ENCODE results near the gene ADAMTS2.

Gene ADAMTS2

DNA sequence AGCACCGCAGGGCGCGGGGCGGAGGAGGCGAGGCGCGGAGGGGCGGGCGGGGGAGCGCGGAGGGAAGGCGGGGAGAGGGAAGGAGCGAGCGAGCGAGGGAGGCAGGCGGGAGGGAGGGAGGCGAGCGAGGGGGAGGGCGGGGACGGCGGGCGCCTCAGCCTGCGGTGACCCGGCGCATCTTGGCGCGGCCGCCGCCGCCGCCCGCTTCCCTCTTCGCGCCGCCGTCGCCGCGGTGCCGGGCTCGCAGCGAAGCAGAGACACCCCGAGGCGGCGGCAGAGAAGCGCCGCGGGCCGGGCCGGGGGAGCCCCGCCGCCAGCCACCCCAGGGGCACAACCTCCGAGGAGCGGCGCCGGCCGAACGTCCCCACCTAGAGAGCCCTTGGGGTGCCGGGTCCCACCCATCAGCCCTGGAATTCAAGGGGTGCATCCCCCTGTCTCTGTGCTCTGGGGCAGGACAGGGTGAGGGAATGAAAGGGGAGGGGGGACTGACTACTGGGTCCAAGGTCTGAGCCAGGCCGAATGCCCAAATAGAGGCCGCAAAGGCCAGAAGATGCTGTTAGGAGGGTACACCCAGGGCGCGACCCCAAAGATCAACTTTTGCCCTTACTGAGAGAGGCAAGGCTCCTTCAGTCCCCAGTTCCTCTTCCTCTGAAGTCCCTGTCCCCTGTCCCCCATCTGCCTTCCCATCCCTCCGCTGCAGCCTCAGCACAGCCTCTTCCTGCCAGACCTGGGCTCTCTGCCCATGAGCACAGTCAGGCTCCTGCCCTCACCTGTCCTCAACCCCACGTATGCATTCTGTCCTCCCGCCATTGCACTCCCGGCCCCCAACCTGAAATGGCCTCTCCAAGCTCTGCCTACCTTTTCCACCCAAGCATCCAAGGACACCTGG, at the start of gene ADAMTS2:
ADAMTS2 (minus strand) TSS at position 29 of the 889 bp plus-strand sequence. CDS start 133 bp downstream, outside the sequence.
- in situ Hi-C loops (cut with MboI; ENCODE audit: low sequenced_read_pairs): no loop called here

DNA sequence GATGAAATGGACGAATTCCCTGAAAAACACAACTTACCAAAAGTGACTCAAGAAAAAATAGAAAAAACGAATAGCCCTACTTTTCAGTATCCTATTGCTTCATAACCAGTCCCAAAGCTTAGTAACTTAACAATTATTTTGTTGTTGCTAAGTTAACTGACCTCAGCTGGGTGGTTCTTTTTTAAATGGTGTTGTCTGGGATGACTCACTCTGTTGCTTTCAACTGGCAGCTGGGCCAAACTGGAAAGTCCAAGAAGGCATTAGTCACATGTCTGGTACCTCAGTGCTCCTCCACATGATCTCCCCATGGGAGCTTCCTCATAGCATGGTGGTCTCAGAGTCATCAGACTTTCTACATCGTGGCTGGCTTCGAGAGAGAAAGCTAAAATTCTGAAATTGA, 47.8 kb upstream of the ADAMTS2 start:
- in situ Hi-C loops (cut with MboI; ENCODE audit: low sequenced_read_pairs): no loop called here

DNA sequence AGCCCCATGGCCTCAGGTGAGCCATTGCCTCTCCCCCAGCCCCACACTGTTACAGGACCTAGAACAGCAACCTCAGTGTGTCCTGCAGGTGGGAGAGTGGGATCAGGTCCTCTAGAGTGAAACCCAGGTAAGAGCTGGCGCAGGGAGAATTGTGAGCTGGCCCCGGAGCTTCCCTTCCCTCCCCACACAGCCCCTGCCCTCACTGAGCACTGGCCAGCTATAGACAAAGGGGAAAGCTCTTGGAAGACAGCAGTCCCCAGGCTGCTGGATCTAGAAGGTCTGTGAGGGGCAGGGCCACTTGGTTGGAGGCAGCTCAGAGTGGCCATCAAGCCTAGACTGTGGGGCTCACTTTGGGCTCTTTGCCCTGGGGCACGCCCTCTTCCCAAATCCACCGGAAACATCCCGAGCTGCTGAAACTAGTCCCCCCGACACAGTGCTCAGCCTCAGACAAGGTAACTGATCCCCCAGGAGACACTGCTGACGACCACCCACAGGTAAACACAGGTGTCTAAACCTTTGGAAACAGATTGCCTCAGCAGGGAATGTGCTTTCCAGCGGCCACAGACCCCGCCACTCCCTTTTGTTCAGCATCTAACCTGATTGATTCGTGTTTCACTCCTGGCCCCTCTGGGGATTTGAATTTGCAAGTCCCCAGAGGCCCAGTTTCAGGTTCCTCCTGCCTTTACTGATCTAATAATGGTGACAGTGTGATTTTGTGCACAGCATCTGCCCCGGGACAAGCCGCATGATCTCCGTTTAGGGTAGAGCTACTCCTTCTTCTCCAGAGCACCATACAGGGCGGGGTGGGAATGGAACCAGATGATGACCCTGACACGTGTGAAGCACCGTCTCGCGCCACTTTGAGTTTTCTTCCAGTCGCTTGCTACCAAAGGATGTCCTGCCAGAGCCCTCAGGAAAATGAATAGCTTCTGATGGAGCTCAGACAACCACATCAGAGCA, 42.2 kb upstream of the ADAMTS2 start:
- in situ Hi-C loops (cut with MboI; ENCODE audit: low sequenced_read_pairs): no loop called here

DNA sequence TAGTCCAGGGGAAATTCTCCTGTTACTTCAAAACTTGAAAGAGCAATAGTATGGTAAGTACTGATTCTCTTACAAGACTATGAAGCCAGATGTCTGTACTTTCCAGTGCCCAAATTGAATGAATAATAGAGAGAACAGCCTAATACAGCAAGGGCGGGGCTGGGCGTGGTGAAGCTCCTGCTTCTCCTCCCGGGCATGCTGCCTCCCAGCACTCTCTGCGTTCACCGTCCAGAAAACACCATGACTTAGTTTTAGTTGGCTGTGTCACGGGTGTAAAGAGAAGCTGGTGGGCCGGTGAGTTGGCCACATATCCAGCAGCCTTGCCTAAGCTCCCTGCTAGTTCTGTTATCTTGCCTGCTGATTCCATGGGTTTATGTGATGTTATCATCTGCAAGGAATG, 40.7 kb upstream of the ADAMTS2 start:
- in situ Hi-C loops (cut with MboI; ENCODE audit: low sequenced_read_pairs): no loop called here

DNA sequence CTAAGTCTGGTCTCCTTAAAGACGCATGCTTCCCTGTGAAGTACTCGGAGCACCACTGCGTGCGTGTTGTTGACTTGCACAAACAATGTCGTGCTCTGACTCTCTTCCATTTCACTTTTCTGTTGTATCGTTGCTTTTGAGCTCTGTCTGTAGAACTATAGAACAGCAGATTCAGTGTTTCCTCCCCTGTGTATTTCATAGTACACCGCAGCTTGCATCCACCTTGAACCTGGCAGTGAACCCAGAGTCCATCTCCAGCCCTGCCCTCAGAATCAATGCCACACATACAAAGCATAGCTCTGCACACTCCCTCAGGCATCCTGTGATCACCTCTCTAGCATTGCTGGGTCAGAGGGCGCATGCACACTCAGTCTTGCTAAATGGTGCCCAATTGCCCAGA, 37.2 kb upstream of the ADAMTS2 start:
- in situ Hi-C loops (cut with MboI; ENCODE audit: low sequenced_read_pairs): no loop called here

DNA sequence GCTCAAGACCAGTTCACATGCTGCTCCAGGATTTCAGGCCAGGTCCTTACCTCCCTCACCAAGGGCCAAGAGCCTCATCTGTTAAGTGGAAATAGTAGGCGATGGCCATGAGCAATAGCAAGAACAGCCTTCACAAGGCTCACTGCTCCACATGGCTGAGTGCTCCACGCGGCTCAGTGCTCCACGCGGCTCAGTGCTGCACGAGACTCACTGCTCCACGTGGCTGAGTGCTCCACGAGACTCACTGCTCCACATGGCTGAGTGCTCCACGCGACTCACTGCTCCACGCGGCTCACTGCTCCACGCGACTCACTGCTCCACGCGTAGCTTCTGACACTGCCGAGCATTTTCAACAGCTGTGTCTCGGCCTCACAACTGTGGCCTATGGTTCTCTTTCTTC, 36.4 kb upstream of the ADAMTS2 start:
- in situ Hi-C loops (cut with MboI; ENCODE audit: low sequenced_read_pairs): no loop called here

DNA sequence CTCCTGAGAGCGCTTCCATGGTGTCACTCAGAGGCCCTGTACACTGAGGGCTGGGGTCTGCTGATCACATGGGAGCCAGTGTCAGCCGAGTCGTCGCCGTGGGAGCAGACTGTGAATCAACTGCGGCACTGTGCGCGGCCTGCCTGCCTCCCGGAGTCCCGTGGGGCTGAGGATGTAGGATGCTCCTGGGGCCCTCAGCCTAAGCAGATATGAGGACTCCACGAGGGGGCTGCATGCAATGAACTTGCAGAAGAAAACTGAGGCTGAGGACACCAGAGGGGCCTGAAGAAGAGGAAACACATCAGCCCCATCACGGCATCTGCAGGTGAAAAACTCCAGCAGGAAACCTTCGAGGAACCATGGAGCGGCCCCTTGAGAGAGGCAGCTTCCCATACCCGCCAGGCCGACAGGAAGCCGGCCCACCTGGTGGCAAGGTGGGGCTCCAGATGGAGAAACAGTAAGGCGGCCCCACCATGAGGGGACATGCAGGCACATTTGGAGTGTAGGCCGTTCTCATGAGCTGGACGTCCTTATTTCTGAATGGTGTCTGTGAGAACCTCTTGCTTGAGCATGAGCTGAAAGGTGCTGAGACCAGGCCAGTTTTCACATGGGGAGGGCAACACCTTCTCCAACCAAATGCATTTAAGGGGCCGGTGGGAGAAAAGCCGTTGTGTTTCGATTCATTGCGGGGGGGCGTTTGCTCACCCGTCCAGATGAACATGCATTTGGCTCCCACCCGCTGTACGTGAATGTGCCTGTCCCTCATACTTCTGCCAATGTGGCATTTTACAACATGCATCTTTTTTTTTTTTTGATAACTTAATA, 35.2 kb upstream of the ADAMTS2 start:
- in situ Hi-C loops (cut with MboI; ENCODE audit: low sequenced_read_pairs): no loop called here

DNA sequence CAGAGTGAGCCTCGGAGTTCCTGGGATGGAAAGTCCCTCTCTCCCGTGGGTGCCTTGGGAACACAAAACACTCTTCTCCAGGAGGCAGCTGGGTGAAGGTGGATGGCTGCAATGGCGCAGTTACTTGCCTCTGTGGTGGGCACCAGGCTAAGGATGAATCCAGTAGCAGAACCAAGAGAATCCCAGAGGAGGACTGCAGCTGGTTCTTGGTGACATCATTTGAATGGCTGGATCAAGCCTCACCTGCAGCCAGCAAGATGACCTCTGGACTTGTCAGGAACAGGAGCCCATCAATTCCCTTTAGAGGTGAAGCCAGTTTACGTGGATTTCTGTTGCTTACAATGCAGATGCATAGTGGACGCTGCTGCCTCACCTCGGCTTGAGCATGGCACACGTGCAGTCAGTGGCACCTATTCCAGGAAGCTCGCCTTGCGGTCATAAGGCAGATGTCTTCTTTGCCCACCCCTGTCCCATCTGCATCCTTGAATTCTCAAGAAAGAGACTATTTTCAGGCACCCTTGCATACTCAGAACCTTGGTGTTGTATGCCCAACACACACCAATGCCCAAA, 34.1 kb upstream of the ADAMTS2 start:
- in situ Hi-C loops (cut with MboI; ENCODE audit: low sequenced_read_pairs): no loop called here

DNA sequence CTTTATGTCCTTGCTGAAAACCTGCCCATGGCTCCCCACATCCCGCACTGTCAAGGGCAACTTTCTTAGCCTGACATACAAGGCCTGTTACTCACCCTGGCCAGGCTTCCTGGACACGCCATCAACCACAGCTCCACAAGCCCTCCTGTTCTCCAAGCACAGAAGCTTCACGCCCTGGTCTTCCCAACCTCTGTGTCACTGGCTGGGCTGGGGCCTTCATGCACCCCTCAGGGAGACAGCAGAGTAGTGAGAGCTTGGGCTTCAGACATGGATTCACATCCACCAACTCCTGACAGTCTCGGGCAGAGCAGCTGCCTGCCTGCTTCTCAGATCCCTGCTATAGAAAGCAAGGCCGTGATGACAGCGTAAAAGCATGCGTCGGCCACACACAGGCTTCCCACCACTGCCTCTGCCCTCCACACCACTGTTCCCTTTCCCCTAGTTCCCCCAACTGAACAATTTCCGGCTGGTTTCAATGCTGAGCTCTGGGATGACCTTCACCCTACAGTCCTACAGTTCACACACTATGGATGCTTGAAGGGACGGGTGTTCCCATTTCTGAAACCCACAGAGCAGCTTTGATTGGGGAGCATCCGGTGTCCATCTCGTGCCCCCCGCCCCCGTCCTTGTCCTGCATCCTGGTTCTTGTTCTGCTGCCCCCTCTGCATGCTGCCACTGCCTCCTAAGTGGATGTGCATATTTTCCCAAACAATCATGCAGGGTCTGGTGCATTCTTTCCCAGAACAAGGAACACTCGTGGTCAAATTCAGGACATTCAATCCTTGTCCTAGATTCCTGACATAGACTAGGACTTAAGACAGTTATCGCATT, 33.4 kb upstream of the ADAMTS2 start:
- in situ Hi-C loops (cut with MboI; ENCODE audit: low sequenced_read_pairs): no loop called here

DNA sequence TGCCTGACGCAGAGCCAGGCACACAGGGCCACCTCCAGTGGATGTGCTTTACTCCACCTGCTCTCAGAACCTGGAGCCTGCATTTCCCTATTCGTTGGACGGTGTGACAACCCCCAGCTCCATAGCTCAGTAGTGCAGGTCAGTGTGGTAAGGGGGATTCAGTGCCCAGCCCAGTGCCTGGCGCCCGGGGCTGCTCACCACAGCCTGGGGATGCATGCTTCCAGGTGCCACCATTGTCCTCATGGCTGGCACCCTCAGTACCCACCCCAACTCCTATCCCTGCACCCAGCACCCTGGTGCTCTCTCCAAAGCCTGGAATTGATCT, 32.8 kb upstream of the ADAMTS2 start:
- in situ Hi-C loops (cut with MboI; ENCODE audit: low sequenced_read_pairs): no loop called here

DNA sequence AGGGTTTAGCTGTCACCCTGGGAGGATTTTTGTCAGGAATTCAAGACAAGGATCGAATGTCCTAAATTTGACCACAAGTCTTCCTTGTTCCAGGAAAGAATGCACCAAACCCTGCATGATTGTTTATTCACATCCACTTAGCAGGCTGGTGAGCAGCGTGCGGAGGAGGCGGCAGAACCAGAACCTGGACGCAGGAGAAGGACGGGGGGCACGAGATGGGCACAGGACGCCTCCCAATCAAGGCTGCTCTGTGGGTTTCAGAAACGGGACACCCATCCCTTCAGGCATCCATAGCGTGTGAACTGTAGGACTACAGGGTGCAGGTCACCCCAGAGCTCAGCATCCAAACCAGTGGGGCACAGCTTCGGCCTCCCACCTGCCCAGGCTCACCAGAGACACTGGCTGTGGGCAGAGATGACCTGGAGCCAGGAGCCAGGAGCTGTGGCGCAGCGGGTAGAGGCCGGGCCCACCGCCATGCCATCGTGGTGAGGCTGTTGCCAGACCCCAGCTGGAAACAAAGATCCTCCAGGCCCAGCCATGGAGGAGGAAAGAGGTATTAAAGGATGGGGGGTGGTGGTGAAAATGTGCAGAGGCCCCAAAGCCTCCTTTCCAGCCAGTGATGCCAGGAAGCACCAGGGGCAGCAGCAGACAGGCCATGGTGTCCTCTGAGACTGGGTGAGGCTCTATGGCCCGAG, 32.3 kb upstream of the ADAMTS2 start:
- in situ Hi-C loops (cut with MboI; ENCODE audit: low sequenced_read_pairs): no loop called here

DNA sequence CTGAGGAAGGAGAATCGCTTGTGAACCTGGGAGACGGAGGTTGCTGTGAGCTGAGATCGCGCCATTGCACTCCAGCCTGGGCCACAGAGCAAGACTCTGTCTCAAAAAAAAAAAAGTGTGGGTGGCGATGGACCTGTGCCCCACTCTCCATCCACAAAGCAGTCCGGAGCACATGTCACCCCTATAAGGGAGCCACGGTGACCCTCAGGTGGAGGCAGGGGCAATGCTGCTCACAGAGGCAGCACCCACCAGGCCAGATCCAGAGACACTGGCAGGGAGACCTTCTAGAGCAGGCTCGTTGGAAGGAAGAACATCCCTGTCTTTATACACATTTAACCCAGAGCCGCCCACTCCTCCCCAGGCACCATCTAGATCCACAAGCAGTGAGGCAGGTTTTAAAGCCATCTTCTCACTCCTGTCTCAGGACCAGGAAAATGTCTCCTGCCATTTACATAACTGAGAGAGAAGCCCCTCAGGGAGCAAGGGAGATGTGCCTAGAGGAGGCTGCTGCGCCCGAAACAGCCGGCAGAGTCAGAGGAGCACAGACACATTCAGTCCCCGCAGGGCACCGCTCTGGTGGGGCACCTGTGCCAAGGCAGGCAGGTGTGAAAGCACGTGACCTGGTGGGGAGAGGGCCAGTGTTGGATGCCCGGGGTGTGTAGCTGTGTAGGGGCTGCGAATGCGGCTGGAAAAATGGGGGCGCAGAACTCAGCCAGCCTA, 31.6 kb upstream of the ADAMTS2 start:
- in situ Hi-C loops (cut with MboI; ENCODE audit: low sequenced_read_pairs): no loop called here

DNA sequence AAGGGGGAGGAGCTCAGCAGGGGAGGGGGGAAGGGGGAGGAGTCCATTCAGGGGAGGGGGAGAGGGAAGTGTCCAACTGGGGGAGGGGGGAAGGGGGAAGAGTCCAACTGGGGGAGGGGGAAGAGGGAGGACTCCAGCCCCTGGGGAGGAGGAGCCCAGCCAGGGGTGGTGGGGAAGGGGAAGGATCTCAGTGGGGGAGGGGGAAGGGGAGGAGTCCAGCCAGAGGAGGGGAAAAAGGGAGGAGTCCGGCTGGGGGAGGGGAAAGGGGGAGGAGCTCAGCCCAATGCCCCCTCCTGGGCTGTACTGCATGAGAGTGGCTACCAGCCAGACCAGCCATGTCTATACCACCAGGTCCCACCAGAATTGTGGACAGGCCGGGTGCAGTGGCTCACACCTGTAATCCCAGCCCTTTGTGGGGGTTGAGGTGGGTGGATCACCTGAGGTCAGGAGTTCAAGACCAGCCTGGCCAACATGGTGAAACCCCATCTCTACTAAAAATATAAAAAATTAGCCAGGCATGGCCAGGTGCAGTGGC, 30.6 kb upstream of the ADAMTS2 start:
- in situ Hi-C loops (cut with MboI; ENCODE audit: low sequenced_read_pairs): no loop called here

DNA sequence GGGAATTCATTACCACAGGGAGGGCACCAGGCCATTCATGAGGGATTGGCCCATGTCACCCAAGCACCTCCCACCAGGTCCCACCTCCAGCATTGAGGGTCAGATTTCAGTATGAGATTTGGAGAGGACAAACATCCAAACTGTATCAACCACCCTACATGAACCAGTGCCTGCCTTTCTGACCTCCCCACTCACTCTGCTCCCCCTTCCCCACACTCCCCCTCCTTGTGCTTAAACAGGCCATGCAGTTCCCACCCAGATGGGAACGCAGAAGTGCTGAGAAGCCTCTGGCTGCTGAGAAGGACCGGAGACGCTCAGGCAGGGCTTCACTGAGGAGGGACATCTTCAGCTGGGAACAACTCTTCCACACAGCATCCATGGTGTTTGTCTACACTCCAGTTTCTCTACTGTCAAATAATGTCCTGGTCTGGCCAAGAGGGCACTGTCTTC, 30.0 kb upstream of the ADAMTS2 start:
- in situ Hi-C loops (cut with MboI; ENCODE audit: low sequenced_read_pairs): no loop called here

DNA sequence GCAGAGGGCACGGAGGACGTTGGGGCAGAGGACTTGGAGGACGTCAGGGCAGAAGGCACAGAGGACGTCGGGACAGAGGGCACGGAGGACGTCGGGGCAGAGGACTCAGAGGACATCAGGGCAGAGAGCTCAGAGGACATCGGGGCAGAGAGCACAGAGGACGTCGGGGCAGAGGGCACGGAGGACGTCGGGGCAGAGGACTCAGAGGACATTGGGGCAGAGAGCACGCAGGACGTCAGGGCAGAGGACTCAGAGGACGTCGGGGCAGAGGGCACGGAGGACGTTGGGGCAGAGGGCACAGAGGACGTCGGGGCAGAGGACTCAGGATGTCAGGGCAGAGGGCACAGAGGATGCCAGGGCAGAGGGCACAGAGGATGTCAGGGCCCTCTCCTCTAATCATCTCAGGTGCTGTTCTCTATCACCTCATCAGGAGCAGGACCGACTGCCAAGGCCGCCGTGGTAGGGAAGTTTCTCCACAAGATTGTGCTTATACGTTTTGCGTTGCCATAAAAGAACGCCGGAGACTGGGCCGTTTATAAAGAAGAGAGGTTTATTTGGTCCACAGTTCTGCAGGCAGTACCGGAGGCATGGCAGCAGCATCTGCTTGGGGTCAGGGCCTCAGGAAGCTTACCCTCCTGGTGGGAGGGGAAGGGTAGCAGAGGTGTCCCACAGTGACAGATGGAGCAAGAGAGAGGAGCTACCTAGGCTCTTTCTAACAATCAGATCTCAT, 29.4 kb upstream of the ADAMTS2 start:
- in situ Hi-C loops (cut with MboI; ENCODE audit: low sequenced_read_pairs): no loop called here

DNA sequence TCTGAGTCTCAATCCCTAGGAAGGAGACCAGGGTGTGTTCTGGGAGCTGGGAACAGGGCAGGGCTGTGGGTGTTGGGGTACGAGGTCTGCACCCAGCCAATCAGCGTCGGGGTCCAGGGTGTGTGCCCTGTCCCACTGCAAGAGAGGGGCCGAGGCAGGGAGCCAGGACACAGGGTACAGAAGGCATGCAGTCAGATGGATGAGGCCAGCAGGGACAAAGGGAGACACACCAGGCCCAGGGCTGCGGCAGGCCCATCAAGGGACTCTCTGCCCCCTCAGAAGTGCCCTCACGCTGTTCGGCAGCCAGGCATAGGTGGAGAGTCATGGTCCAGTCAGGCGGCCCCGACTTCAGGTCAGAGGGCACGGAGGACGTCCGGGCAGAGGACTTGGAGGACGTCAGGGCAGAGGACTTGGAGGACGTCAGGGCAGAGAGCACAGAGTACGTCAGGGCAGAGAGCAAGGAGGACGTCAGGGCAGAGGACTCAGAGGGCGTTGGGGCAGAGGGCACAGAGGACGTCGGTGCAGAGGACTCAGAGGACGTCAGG, 28.8 kb upstream of the ADAMTS2 start:
- in situ Hi-C loops (cut with MboI; ENCODE audit: low sequenced_read_pairs): no loop called here

All from hTERT RPE-1 (cell line).